HEK293 (cell line): ENCODE measurements around the gene MOG.
A peak's percentile ranks its signal among the peaks of the same experiment; 100 is the strongest.

Source experiments
- IKZF3 ChIP-seq: fragments of 450-650 bp; IDR thresholded peaks from 2 replicates; pipeline ENCODE4 v1.5.0; 2018; ENCODE audit warnings: missing biosample characterization, mild to moderate bottlenecking, missing genetic modification characterization, moderate library complexity
- YY1 ChIP-seq: fragments of 450-650 bp; formaldehyde crosslinking; IDR thresholded peaks from 2 replicates; pipeline ENCODE4 v1.5.1; 2018; ENCODE audit warnings: missing biosample characterization, missing genetic modification characterization
- ZBTB20 ChIP-seq: fragments of 450-650 bp; formaldehyde crosslinking; IDR thresholded peaks from 2 replicates; pipeline ENCODE4 v1.5.1; 2016; ENCODE audit warnings: missing biosample characterization, missing genetic modification characterization
- ZBTB8A ChIP-seq: fragments of 450-650 bp; formaldehyde crosslinking; IDR thresholded peaks from 2 replicates; pipeline ENCODE4 v1.5.1; 2016; ENCODE audit warnings: missing biosample characterization, missing genetic modification characterization
- ZNF423 ChIP-seq: fragments of 450-650 bp; formaldehyde crosslinking; IDR thresholded peaks from 2 replicates; pipeline ENCODE4 v1.5.1; 2016; ENCODE audit warnings: missing biosample characterization, missing genetic modification characterization
- TF ChIP-seq, protein P1 (sequence below): fragments of 450-650 bp; formaldehyde crosslinking; IDR thresholded peaks from 2 replicates; pipeline ENCODE4 v1.5.1; 2016; ENCODE audit warnings: missing biosample characterization, missing genetic modification characterization, low read depth
- TF ChIP-seq, protein P2 (sequence below): fragments of 450-650 bp; formaldehyde crosslinking; IDR thresholded peaks from 2 replicates; pipeline ENCODE4 v1.5.1; 2016; ENCODE audit warnings: missing biosample characterization, missing genetic modification characterization

DNA sequence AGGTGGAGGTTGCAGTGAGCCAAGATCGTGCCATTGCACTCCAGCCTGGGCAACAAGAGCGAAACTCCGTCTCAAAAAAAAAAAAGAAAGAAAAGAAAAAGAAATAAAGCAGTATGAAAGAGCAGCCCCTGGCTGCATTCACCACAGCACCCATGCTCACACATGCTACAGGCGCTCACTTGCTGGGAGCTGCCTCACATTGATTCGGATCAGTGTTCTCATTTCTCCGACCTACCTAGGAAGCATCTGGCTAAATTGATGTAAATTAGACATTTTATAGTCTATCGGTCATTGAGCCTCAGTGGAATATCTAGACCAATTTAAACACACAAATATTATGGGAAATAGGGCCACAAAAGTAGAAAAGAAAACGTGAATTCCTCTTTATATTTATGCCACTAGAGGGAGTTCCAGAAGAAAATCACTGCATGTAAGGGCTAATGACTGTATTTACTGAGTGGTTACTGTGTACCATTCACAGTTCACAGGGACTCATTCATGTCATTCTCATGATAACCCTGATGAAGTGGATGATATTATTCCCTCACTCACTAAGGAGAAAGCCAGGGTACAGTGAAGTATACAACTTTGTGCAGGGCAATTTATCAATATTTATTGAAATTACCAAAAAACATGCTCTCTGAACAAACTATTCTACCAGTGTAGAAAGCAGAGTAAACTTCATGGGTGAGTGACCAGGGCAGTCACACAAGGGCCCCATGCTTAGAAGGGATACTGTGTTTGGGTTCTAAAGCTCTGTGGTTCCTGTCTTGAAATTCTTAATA, 5.3 kb upstream of the MOG start:
- TF ChIP-seq ZBTB20 (tag by site-specific recombination) (no peak), YY1 (no peak), IKZF3 (tag by site-specific recombination) (no peak), ZNF423 (no peak), ZBTB8A (no peak)
- TF ChIP-seq, protein P1, sequence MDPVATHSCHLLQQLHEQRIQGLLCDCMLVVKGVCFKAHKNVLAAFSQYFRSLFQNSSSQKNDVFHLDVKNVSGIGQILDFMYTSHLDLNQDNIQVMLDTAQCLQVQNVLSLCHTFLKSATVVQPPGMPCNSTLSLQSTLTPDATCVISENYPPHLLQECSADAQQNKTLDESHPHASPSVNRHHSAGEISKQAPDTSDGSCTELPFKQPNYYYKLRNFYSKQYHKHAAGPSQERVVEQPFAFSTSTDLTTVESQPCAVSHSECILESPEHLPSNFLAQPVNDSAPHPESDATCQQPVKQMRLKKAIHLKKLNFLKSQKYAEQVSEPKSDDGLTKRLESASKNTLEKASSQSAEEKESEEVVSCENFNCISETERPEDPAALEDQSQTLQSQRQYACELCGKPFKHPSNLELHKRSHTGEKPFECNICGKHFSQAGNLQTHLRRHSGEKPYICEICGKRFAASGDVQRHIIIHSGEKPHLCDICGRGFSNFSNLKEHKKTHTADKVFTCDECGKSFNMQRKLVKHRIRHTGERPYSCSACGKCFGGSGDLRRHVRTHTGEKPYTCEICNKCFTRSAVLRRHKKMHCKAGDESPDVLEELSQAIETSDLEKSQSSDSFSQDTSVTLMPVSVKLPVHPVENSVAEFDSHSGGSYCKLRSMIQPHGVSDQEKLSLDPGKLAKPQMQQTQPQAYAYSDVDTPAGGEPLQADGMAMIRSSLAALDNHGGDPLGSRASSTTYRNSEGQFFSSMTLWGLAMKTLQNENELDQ (tag by site-specific recombination), result no peak
- TF ChIP-seq, protein P2, sequence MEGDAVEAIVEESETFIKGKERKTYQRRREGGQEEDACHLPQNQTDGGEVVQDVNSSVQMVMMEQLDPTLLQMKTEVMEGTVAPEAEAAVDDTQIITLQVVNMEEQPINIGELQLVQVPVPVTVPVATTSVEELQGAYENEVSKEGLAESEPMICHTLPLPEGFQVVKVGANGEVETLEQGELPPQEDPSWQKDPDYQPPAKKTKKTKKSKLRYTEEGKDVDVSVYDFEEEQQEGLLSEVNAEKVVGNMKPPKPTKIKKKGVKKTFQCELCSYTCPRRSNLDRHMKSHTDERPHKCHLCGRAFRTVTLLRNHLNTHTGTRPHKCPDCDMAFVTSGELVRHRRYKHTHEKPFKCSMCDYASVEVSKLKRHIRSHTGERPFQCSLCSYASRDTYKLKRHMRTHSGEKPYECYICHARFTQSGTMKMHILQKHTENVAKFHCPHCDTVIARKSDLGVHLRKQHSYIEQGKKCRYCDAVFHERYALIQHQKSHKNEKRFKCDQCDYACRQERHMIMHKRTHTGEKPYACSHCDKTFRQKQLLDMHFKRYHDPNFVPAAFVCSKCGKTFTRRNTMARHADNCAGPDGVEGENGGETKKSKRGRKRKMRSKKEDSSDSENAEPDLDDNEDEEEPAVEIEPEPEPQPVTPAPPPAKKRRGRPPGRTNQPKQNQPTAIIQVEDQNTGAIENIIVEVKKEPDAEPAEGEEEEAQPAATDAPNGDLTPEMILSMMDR (tag by site-specific recombination), result 0 out of 2 replicates have a peak, but pooled peaks have one; percentile 32
